ENCODE results near the gene FAM83F.
"Not testable (repeated sequence)": the region's sequence is repeated elsewhere in the genome, so short reads cannot be mapped to it uniquely, and the experiment has no call there.

FAM83F gene

DNA sequence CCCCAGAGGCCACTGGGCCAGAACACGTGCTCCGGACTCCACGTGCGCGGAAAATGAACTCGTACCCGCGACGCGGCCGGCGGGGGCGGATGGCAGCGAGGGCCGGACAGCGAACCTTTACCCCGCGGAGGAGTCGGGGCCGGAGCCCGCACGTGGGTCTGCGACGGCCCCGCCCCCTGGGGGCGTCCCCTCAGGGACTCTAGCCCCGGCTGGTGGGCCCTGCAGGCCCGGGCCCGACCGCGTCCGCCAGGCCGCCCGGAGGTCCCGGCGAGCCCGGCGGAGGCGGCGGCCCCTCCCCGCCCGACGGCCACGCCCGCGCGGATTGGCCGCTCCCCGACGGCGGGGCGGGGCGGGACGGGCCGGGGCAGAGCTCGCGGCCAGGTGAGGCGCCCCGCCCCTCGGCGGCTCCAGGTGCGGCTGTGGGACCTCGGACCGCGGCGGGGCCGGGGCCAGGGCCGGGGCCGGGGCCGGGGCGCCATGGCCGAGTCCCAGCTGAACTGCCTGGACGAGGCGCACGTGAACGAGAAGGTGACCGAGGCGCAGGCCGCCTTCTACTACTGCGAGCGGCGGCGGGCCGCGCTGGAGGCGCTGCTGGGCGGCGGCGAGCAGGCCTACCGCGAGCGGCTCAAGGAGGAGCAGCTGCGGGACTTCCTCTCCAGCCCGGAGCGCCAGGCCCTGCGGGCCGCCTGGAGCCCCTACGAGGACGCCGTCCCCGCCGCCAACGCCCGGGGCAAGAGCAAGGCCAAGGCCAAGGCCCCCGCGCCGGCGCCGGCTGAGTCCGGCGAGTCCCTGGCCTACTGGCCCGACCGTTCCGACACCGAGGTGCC is at the start of gene FAM83F:
FAM83F (plus strand) TSS at position 389 of the 827 bp plus-strand sequence; CDS start at position 478, 89 bp downstream.
- in situ Hi-C loops (cut with MboI; ENCODE audit: low sequenced_read_pairs) = no loop called here

GRCh38 chr22:39946126-39946502 is 48.6 kb upstream of the FAM83F start:
- in situ Hi-C loops (cut with MboI; ENCODE audit: low sequenced_read_pairs) = no loop called here

DNA sequence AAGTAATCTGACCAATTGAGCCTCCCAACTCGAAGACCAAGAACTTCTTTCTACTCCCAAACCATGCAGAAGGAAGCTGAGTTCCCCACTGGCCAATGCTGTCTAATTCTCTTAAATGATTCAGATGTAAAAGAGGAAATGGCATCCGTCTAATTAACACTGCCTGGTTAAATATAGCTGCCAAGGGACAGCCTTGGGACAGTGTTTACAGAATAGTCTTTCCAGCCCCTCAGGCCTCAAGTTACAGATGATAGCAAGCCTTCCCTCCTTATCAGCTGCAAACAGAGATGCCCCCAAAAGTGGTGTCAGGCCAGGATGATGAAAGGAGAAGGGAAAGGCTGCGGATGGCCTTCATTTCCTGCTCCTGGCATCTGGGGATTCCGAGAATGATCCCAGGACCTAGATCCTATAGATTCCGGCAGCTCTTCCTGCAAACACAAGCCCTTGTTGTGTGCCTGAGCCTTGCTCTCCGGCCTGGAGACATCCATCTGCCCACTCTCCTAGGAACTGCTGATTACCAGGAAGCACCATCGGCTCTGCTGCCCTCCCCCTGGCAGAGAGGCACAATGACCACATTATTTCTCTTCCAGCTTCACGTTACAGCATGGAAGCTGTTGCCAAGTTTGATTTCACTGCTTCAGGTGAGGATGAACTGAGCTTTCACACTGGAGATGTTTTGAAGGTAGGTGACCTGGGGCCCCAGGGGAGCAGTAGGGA is 48.1 kb upstream of the FAM83F start:
- in situ Hi-C loops (cut with MboI; ENCODE audit: low sequenced_read_pairs) = no loop called here

DNA sequence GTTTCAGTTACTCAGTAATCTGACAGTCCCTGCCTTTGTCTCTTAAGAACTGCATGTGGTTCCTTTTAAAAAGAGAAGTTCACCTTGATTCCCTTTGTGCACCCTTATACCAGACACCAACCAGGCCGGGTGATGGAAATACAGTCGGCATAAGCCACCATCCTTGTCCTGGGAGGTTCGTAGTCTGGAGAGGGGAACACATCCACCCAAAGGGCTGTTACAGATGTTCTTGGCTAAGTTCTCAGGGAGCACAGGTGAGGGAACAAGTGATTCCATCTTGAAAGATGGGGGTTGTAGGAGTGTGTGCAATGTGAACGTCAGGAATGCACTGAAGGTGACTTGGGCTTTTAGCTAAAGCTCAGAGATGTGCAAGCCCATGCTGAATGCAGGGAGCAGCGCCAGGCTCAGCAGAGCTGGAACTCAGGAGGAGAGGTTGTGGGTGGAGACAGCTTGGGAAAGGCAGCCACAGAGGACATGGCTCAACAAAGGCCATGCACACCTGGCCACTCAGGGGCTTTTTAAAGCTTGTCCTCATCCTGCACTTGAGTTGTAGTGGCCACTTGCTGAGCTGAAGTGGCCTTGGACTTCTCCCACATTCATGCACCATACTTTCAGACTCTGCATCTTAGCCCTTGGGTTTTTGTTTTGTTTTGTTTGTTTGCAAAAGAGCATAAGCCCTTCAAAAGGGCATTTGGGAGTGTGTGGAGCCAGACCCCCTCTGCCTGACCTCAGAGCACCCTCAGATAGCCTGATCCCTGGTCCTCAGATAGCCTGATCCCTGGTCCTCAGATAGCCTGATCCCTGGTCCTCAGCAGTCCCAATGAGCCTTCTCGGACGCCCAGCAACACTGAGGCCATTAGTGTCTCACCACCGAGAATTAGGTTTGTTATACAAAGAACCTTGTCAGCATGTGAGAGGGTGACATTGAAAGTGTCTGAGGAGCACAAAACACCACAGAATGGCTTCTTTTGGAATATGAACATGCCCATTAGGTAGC is 47.2 kb upstream of the FAM83F start:
- in situ Hi-C loops (cut with MboI; ENCODE audit: low sequenced_read_pairs) = no loop called here

- in situ Hi-C loops (cut with MboI; ENCODE audit: low sequenced_read_pairs) = no loop called here
These were observed 44.6 kb upstream of the FAM83F start for GRCh38 chr22:39949964-39950737.

DNA sequence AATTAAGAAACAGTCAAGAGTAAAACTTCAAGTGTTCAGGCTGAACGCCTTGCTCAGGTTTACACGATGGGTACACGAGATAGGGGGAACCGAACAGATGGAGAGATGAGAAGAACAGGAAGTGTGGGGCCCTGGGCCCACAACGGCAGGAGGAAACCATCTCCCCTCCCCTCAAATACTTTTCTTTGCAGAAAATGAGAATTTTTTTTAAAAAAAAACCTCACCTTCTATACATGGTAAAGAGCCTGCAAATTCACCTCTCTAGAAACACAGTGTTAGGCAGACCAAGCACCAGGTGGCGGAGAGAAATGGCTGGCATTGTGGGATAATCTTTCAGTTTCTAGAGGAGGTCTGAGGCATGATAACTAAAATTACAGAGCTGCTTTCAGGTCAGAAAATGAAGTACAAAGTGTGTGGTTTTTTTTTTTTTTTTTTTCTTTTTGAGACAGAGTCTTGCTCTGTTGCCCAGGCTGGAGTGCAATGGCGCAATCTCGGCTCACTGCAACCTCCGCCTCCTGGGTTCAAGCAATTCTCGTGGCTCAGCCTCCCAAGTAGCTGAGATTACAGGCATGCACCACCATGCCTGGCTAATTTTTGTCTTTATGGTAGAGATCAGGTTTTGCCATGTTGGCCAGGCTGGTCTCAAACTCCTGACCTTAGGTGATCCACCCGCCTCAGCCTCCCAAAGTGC is 43.0 kb upstream of the FAM83F start:
- in situ Hi-C loops (cut with MboI; ENCODE audit: low sequenced_read_pairs) = not testable (repeated sequence)

GRCh38 chr22:39952347-39952746 is 42.4 kb upstream of the FAM83F start:
- in situ Hi-C loops (cut with MboI; ENCODE audit: low sequenced_read_pairs) = no loop called here

DNA sequence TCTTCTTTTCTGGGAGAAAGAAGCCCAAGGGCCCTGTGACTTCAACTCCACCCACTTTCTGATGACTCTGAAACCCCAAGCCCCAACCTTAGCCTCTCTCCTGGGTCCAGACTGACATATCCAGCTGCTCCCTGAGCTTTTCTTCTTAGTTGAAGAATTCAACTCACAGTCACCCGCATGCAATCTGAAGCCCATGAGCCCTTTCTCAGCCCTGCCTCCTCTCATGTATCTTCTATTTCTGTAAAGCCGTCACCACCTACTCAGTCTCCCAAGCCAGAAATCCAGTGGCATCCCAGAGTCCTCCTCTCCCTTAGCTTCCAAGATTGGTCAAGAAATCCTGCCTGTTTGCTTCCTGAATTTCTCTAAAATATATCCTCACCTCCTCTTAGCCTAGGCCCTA is 41.7 kb upstream of the FAM83F start:
- in situ Hi-C loops (cut with MboI; ENCODE audit: low sequenced_read_pairs) = no loop called here

DNA sequence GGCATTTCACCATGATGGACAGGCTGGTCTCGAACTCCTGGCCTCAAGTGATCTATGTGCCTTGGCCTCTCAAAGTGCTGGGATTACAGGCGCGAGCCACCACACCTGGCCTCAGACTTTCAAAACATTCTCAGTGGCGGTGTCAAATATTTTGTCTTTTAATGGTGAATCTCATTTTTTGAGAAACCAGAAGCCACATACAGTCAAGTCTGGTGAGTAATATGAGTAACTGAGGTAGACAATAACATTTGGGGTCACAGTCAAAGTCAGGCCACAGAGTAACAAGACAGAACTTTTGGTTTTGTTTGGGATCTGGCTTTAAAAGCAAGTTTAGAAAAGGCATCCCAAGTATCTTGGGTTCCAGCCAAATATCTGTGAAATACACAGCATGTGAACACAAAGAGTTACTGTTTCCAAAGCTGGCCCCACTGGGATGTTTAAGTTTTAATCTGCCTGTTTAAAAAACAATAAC is 40.1 kb upstream of the FAM83F start:
- in situ Hi-C loops (cut with MboI; ENCODE audit: low sequenced_read_pairs) = no loop called here

DNA sequence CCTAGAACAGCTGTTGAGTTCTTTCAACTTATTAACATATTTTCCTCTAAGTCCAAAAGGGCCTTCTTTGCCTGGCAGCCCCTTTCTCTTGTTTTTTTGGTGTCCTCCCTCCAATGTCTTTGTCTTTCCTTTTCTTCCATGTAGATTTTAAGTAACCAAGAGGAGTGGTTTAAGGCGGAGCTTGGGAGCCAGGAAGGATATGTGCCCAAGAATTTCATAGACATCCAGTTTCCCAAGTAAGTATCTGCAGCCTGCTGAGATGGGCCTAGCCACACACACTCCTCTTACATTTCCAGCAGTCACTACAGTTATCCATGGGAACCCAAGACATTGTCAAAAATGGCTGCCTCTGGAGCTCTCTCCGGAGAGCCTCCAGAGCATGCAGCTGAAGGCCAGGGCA is 39.1 kb upstream of the FAM83F start:
- in situ Hi-C loops (cut with MboI; ENCODE audit: low sequenced_read_pairs) = no loop called here

DNA sequence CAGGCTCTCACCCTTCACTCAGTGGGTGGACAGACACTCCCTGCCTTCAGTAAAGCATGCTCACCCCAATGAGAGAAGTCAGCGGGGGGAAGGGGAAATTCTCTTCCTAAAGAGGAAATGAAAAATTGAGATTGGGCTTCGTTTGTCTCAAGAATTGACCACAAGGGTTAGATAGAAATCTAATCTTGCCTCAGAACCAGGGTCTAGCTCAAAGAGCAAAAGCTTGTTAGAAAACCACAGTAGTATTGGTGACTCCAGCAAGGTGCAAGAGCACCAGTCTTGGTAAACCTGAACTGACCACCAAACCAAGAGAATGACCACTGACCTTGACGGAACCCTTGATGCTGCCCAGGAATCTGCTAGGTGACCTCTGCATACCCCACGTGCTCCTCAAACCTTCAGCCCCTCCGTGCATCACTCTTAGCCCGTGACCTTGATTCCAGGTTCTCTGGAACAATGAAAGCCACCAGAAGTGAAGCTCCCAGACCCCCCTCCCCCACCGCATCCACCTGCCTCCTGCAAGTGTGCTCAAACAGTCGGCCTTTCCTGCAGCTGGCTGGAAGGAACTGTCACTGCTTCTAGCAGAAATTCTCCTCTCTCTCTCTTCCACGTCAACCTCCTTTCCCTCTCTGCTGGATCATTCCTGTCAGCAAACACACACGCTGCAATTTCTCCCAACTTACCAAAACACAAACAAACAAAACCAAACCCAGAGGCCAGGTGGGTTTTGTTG is 37.7 kb upstream of the FAM83F start:
- in situ Hi-C loops (cut with MboI; ENCODE audit: low sequenced_read_pairs) = no loop called here

DNA sequence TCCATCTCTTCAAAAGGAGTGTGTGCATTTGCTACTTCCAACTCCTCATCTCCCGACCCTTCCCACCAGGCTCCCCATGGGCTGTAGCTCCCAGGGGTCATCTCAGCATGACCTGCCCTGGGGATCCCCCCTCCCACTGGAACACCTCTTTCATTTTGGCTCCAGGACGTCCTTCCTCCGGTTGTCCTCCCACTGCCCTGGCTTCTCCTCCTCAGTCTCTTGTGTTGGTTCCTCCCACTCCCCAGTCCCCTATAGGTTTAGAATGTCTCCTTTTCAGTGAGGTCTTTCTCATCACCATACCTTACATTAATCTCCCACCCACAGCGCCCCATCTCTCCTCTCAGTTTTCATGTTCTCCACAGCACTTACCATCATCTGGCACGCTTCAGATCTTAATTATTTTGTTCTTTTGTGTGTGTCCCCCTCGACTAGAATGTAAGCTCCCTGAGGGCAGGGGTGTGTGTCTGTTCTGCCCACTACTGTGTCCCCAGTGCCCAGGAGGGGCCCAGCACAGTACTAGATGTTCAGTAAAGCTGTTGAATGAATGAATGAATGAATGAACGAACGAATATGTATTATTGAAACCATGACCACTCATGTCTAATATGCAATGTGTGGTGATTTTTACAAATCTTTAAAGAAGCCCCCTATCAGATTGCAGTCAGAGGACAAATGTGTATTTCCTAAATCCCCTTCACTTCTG is 36.6 kb upstream of the FAM83F start:
- in situ Hi-C loops (cut with MboI; ENCODE audit: low sequenced_read_pairs) = no loop called here

DNA sequence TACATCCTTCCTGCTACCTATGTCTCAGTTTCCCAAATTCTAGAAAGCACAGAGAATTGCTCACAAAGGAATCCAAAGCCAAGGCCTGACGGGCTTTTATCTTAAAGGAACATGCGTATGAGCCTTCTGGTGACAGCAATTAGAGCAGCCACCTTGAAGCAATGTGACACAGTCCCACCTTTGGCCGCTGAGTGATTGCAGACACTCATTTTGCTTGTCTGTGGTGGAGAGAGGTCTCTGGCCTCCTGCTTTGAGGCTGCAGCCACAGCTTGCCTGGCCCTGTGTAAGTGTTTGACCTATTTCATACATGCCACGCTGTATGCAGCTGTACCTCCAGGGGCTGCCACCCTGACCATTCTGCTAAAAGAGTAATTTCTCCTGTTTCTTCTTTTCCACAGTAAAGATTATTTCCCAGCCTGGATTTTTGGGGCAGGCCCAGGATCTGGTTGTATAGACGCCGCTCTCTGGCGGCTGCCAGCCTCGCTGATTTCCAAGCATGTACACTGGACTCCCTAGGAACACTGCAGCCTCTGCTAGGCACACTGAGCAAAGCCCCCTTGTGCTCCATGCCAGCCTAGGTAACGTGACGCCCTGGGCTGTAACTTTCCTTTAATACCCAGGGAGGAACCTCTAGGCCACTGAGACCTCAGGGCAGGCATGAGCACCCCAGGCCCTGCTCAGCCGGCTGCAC is 35.7 kb upstream of the FAM83F start:
- in situ Hi-C loops (cut with MboI; ENCODE audit: low sequenced_read_pairs) = no loop called here

DNA sequence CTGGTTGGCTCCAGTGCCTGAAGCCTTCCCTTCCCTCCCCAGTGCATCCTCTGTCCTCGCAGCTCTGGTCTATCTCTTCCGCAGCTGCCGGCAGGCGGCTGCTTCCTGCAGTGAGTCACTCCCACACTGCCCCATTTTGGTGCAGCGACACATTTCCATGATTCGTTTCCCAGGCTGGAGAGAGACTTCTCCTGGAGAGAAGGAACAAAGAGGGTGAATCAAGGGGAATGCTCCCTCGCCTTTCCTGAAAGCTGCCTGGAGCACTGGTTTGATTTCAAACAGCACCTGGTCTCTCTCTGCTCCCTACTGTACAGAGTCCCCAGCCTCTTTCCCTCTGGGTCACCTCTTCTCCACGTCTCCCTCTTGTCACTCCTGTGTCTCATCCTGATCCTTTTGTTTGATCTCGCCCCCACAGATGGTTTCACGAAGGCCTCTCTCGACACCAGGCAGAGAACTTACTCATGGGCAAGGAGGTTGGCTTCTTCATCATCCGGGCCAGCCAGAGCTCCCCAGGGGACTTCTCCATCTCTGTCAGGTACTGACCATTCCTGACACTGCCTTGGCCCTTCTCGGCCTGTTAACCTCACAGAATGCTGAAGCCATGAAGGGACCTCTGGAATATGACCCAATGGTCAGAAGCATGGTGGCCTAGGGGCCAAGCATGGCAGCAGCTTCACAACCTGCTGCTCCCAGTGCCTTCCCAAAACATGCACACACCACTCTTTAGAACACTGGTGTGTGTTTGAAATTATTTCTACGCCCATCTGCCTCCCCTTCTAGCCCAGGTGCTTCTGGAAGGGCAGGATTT is 34.9 kb upstream of the FAM83F start, which contains the start of gene TMA7B:
TMA7B (plus strand) TSS at position 758 of the 808 bp plus-strand sequence. CDS start 3,978 bp downstream, outside the sequence.
- in situ Hi-C loops (cut with MboI; ENCODE audit: low sequenced_read_pairs) = no loop called here

DNA sequence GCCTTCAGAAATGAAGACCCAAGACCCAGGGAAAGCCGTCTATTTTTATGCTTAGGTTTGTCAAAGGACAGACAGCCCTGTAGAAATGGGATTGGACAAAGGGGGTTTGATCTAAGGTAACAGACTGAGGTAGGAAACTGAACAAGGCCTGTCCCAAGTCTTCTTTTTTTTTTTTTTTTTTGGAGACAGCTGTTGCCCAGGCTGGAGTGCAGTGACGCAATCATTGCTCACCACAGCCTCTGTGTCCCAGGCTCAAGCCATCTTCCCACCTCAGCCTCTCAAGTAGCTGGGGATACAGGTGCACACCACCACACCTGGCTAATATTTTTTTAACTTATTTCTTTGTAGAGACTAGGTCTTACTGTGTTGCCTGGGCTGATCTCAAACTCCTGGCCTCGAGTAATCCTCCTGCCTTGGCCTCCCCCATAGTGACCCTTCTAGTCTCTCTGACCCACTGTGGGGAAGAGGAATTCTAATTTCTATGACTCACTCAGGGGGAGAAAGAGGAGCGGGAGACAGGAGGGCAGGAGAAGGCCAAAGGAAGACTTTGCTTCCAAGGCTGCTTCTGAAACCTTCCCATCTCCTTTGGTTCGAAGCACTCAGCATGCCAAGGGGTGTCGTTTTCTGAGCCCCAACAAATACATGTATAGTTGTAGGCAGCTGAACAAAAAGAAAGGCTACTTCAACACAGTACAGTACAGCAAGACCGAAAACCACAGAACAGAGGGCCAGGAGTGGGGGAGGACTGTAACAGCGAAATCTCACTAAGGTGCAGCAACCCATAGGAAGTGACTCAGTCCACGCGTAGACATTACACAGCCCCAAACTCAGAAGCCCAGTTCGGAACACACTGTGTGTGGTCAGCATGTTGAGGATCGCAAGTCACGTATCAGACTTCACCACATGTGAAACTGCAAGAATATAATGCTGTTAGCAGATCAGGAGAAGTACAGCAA is 33.7 kb upstream of the FAM83F start:
- in situ Hi-C loops (cut with MboI; ENCODE audit: low sequenced_read_pairs) = no loop called here

DNA sequence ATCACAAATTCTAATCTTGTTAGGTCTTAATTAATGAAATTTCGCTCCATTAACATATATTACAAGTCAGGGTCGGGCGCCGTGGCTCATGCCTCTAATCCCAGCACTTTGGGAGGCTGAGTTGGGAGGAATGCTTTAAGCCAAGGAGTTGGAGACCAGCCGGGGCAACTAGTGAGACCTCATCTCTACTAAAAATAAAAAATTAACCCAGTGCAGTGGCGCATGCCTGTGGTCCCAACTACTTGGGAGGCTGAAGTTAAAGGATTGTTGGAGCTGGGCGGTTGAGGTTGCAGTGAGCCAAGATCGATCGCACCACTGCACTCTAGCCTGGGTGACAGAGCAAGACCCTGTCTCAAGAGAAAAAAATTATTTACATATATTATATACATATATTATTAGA is 32.7 kb upstream of the FAM83F start:
- in situ Hi-C loops (cut with MboI; ENCODE audit: low sequenced_read_pairs) = no loop called here
